ENCODE results near the gene COX6A2.

GRCh38 chr16:31477220-31478216, 49.4 kb upstream of the COX6A2 start:
- no peak for TF ChIP-seq EZH2 (IDR thresholded peaks at IDR 0.05; ENCODE audit: borderline replicate concordance, low read length)
- no peak for TF ChIP-seq CTCF (conservative IDR thresholded peaks at IDR 0.05 in 1 of 2, IDR thresholded peaks at IDR 0.05 in 1 of 2; ENCODE audit: extremely low read depth in 1 of 2, insufficient read depth in 1 of 2, low read depth in 1 of 2, low read length in 2 of 2)
